HEK293T (cell line): Measurements from ENCODE around the gene SAA2.

Experiments
- CTBP1 ChIP-seq: fragments of 450-650 bp; IDR thresholded peaks from 2 replicates; pipeline ENCODE4 v1.6.1; 2016; ENCODE audit warnings: borderline replicate concordance
- ELF4 ChIP-seq: fragments of 450-650 bp; IDR thresholded peaks from 2 replicates; pipeline ENCODE4 v1.6.1; 2017; ENCODE audit warnings: antibody characterized with exemption
- FOXK2 ChIP-seq: fragments of 450-650 bp; IDR thresholded peaks from 2 replicates; pipeline ENCODE4 v1.6.1; 2016; ENCODE audit warnings: mild to moderate bottlenecking
- FOXM1 ChIP-seq: fragments of 450-650 bp; IDR thresholded peaks from 2 replicates; pipeline ENCODE4 v1.6.1; 2017; ENCODE audit warnings: mild to moderate bottlenecking, borderline replicate concordance
- LEF1 ChIP-seq: fragments of 450-650 bp; IDR thresholded peaks from 2 replicates; pipeline ENCODE4 v1.6.1; 2017; ENCODE audit warnings: mild to moderate bottlenecking, borderline replicate concordance
- NFRKB ChIP-seq: fragments of 450-650 bp; IDR thresholded peaks from 2 replicates; pipeline ENCODE4 v1.6.1; 2016; ENCODE audit warnings: mild to moderate bottlenecking, moderate library complexity

DNA sequence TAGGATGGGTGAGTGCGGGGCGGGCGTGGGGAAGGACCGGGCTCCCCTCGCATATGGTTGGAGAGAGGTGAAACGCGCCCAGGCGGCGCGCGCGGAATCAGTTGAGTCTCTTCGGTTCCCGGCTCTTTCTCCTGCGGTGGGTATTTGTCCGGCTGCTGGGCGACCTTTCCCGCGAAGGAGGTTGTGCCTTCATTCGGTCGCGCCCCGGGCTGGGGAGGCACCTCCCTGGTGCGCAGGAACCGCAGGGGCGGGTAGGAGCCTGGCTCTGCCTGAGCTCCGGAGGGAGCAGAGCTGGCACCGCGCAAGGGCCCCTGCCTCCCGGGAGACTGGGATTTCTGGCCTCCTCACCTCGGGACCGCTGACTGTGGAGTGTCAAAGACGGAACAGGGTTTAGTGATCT, 39.4 kb downstream of the SAA2 start:
- TF ChIP-seq LEF1 (no peak), FOXK2 (no peak), FOXM1 (no peak), NFRKB (no peak), ELF4 (no peak), CTBP1 (no peak)
